Liver (tissue), 9 donors: ENCODE measurements around the gene TIPRL. TPM values are rescaled to one million over a fixed set of nuclear protein-coding genes. Genes with fewer than 3 reads are reported as not detected.

Experiments
- DNase-seq: peaks from one replicate; pipeline ENCODE4 v3.0.0-alpha.2; 2017; ENCODE audit warnings: low spot score
- H3K27ac ChIP-seq, 2 donors: one replicate each; pipeline ENCODE4 v1.7.0; 2013; ENCODE audit warnings: inconsistent platforms in 2 of 2, low read length in 2 of 2, control low read depth in 1 of 2, low read depth in 1 of 2, mild to moderate bottlenecking in 1 of 2
- H3K27me3 ChIP-seq, 4 donors: one replicate each; pipeline versions ENCODE4 v1.6.1 to v1.7.0; 2013; ENCODE audit warnings: low read length in 3 of 4, inconsistent platforms in 1 of 4, mild to moderate bottlenecking in 1 of 4, moderate library complexity in 1 of 4; ENCODE audit not compliant: control insufficient read depth in 4 of 4, insufficient read depth in 4 of 4
- H3K36me3 ChIP-seq, 4 donors: one replicate each; pipeline versions ENCODE4 v1.6.1 to v1.7.0; 2013; ENCODE audit warnings: low read length in 3 of 4, mild to moderate bottlenecking in 3 of 4, low read depth in 1 of 4, moderate library complexity in 1 of 4; ENCODE audit not compliant: control insufficient read depth in 4 of 4, insufficient read depth in 3 of 4
- H3K4me1 ChIP-seq, 4 donors: one replicate each; pipeline versions ENCODE4 v1.6.1 to v1.7.0; 2013; ENCODE audit warnings: low read length in 3 of 4, mild to moderate bottlenecking in 3 of 4, moderate library complexity in 1 of 4; ENCODE audit not compliant: control insufficient read depth in 4 of 4, insufficient read depth in 4 of 4
- H3K4me3 ChIP-seq, 3 donors: one replicate each; pipeline versions ENCODE4 v1.6.1 to v1.7.0; 2013; ENCODE audit warnings: low read length in 3 of 3, control low read depth in 1 of 3, low read depth in 1 of 3, mild to moderate bottlenecking in 1 of 3
- H3K9ac ChIP-seq, 2 donors: one replicate each; pipeline ENCODE4 v1.7.0; 2013; ENCODE audit warnings: low read length in 2 of 2, mild to moderate bottlenecking in 2 of 2, moderate library complexity in 2 of 2, control low read depth in 1 of 2, low read depth in 1 of 2
- H3K9me3 ChIP-seq, 4 donors: one replicate each; pipeline versions ENCODE4 v1.6.1 to v1.7.0; 2013; ENCODE audit warnings: low read length in 3 of 4; ENCODE audit not compliant: control insufficient read depth in 4 of 4
- CTCF ChIP-seq: fragments of 150-350 bp; IDR thresholded peaks from 2 replicates; pipeline ENCODE4 v1.5.1; 2017; ENCODE audit warnings: improper control_type of control experiment, low read depth, low read length; ENCODE audit not compliant: missing input control
- EGR1 ChIP-seq, 2 donors: IDR thresholded peaks; 2 replicates each; pipeline ENCODE4 v1.6.1; 2016 to 2018; ENCODE audit warnings: antibody characterized with exemption in 2 of 2, low read depth in 2 of 2
- FOXA1 ChIP-seq: IDR thresholded peaks from 2 replicates; pipeline ENCODE4 v1.6.1; 2016; ENCODE audit warnings: antibody characterized with exemption
- FOXA2 ChIP-seq: IDR thresholded peaks from 2 replicates; pipeline ENCODE4 v1.6.1; 2016; ENCODE audit warnings: antibody characterized with exemption
- GABPA ChIP-seq, 2 donors: IDR thresholded peaks in 1 of 2; conservative IDR thresholded peaks in 1 of 2; 2 replicates each; pipeline ENCODE4 v1.6.1; 2016; ENCODE audit warnings: antibody characterized with exemption in 2 of 2, mild to moderate bottlenecking in 1 of 2, moderate library complexity in 1 of 2
- HNF4A ChIP-seq, 2 donors: conservative IDR thresholded peaks; 2 replicates each; pipeline ENCODE4 v1.6.1; 2016; ENCODE audit warnings: antibody characterized with exemption in 2 of 2, mild to moderate bottlenecking in 2 of 2
- HNF4G ChIP-seq: IDR thresholded peaks from 2 replicates; pipeline ENCODE4 v1.6.1; 2016; ENCODE audit warnings: antibody characterized with exemption
- JUND ChIP-seq, 2 donors: IDR thresholded peaks; 2 replicates each; pipeline ENCODE4 v1.6.1; 2016; ENCODE audit warnings: antibody characterized with exemption in 2 of 2
- NR2F2 ChIP-seq: IDR thresholded peaks from 2 replicates; pipeline ENCODE4 v1.6.1; 2016; ENCODE audit warnings: antibody characterized with exemption
- RAD21 ChIP-seq, 2 donors: IDR thresholded peaks; 2 replicates each; pipeline ENCODE4 v1.6.1; 2016; ENCODE audit warnings: antibody characterized with exemption in 2 of 2, mild to moderate bottlenecking in 2 of 2
- REST ChIP-seq: IDR thresholded peaks from 2 replicates; pipeline ENCODE4 v1.6.1; 2016; ENCODE audit warnings: antibody characterized with exemption, mild to moderate bottlenecking
- RXRA ChIP-seq, 2 donors: IDR thresholded peaks; 2 replicates each; pipeline ENCODE4 v1.6.1; 2017 to 2018; ENCODE audit warnings: antibody characterized with exemption in 2 of 2, mild to moderate bottlenecking in 1 of 2
- SP1 ChIP-seq: IDR thresholded peaks from 2 replicates; pipeline ENCODE4 v1.6.1; 2018; ENCODE audit warnings: antibody characterized with exemption, mild to moderate bottlenecking
- TAF1 ChIP-seq: conservative IDR thresholded peaks from 2 replicates; pipeline ENCODE4 v1.6.1; 2016; ENCODE audit warnings: antibody characterized with exemption, mild to moderate bottlenecking
- YY1 ChIP-seq: IDR thresholded peaks from 2 replicates; pipeline ENCODE4 v1.6.1; 2016; ENCODE audit warnings: antibody characterized with exemption, mild to moderate bottlenecking
- ZBTB33 ChIP-seq: IDR thresholded peaks from 2 replicates; pipeline ENCODE4 v1.6.1; 2016; ENCODE audit warnings: antibody characterized with exemption
- WGBS: extraction: QIAGEN DNeasy Blood & Tissue Kit; methylation state at CpG from one replicate; pipeline ENCODE4 v1.1.7; 2013; 5-methylcytosine and 5-hydroxymethylcytosine counted together
- polyA plus RNA-seq, 2 donors: library from polyadenylated mRNA; stranded (reverse) in 1 of 2; unstranded in 1 of 2; fragments of 200-250 nt in 1 of 2; fragments of >200 nt in 1 of 2; fragmentation: Nextera tagmentation in 1 of 2; extraction: Ambion mirVana in 1 of 2; gene quantifications; one replicate each; pipeline versions ENCODE4 v1.2.1 to v1.2.3, GENCODE V29; 2013 to 2015
- total RNA-seq, 2 donors: library from RNA; depleted of rRNA; stranded (reverse); fragments of >200 nt; gene quantifications; one replicate each; pipeline ENCODE4 v1.2.3, GENCODE V29; 2014
- TF ChIP-seq, protein P1 (sequence below): IDR thresholded peaks from 2 replicates; pipeline ENCODE4 v1.6.1; 2016; ENCODE audit warnings: antibody characterized with exemption
- TF ChIP-seq, protein P2 (sequence below): IDR thresholded peaks from 2 replicates; pipeline ENCODE4 v1.6.1; 2016; ENCODE audit warnings: antibody characterized with exemption
- donor health status: healthy.
- donor health status: healthy.
- donor health status: healthy.
- donor health status: healthy.
- donor health status: healthy.

Gene TIPRL
- total and polyA plus RNA-seq, 4 donors: 11.2 to 20.0 (median 13.0) TPM

- Histone ChIP-seq H3K9me3 (no peaks in the 10 kb centered on the region), H3K27me3 (no peaks in the 10 kb centered on the region), H3K4me3 (peak overlapping the region; percentile 10 to 75 (median 63)), H3K4me1 (peaks cover 1 to 11% (median 5%) of the 10 kb centered on the region in 4 donors), H3K9ac (no peak overlapping the region), H3K27ac (peak overlapping the region; percentile 84 to 90), H3K36me3 (no peaks in the 10 kb centered on the region)
- no peak for DNase-seq
- 75% methylated on average over 5 of the region's 5 CpGs for WGBS
- TF ChIP-seq YY1: no peak
- no peak for TF ChIP-seq TAF1
- no peak for TF ChIP-seq RAD21 (IDR thresholded peaks at IDR 0.05)
Observed at GRCh38 chr1:168178227-168178637, 530 bp upstream of the TIPRL start.

- peak overlapping the region; percentile 84 to 90 for H3K27ac ChIP-seq
- no peaks in the 10 kb centered on the region for H3K36me3 ChIP-seq
- H3K9me3 ChIP-seq: no peaks in the 10 kb centered on the region
- 9% methylated on average over 20 of the region's 20 CpGs for WGBS
- peaks cover 1 to 11% (median 5%) of the 10 kb centered on the region in 4 donors for H3K4me1 ChIP-seq
- peak overlapping the region; percentile 56 to 96 for H3K9ac ChIP-seq
- no peaks in the 10 kb centered on the region for H3K27me3 ChIP-seq
- H3K4me3 ChIP-seq: peak overlapping the region; percentile 73 to 79 (median 75)
- DNase-seq: no peak
- peak; percentile 45 to 48 for TF ChIP-seq HNF4A (conservative IDR thresholded peaks at IDR 0.05)
- TF ChIP-seq EGR1 (IDR thresholded peaks at IDR 0.05; ENCODE audit: low read depth in 2 of 2): no peak
- TF ChIP-seq TAF1: no peak
- no peak for TF ChIP-seq ZBTB33
- TF ChIP-seq SP1: no peak
- no peak for TF ChIP-seq GABPA (IDR thresholded peaks at IDR 0.05 in 1 of 2, conservative IDR thresholded peaks at IDR 0.05 in 1 of 2)
- TF ChIP-seq RXRA (IDR thresholded peaks at IDR 0.05): no peak
- peak; percentile 78 for TF ChIP-seq REST
- TF ChIP-seq, protein P1, sequence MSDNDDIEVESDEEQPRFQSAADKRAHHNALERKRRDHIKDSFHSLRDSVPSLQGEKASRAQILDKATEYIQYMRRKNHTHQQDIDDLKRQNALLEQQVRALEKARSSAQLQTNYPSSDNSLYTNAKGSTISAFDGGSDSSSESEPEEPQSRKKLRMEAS: no peak
- TF ChIP-seq FOXA2: no peak
- TF ChIP-seq RAD21 (IDR thresholded peaks at IDR 0.05): no peak
- TF ChIP-seq YY1: peak; percentile 13
- TF ChIP-seq NR2F2: no peak
- TF ChIP-seq CTCF: no peak
- no peak for TF ChIP-seq FOXA1
- TF ChIP-seq, protein P2, sequence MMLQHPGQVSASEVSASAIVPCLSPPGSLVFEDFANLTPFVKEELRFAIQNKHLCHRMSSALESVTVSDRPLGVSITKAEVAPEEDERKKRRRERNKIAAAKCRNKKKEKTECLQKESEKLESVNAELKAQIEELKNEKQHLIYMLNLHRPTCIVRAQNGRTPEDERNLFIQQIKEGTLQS: no peak
- TF ChIP-seq JUND (IDR thresholded peaks at IDR 0.05): no peak
- TF ChIP-seq HNF4G: no peak
Observed at GRCh38 chr1:168179438-168180147, 831 bp downstream of the TIPRL start.
